K562 (cell line): ENCODE data around the gene VCAN. TPM values are rescaled to one million over a fixed set of nuclear protein-coding genes. Genes with fewer than 3 reads are reported as not detected.

Source experiments
- BHLHE40 ChIP-seq: IDR thresholded peaks from 2 replicates; pipeline ENCODE4 v1.6.1; 2011; ENCODE audit warnings: low read length, improper control_type of control experiment
- CREB1 ChIP-seq, 2 experiments: sonication (generic) in 1 of 2; formaldehyde crosslinking in 1 of 2; IDR thresholded peaks; 2 replicates each; pipeline versions ENCODE4 v1.6.1 to v1.8.0; 2012 to 2022; ENCODE audit warnings: inconsistent platforms in 1 of 2, mild to moderate bottlenecking in 1 of 2, missing genetic modification reagents in 1 of 2, moderate library complexity in 1 of 2
- HMG20A ChIP-seq: fragments of 450-650 bp; formaldehyde crosslinking; conservative IDR thresholded peaks from 2 replicates; pipeline ENCODE4 v1.4.0; 2020; ENCODE audit warnings: mild to moderate bottlenecking, mixed read lengths
- KDM5B ChIP-seq: fragments of 200-600 bp; sonication (generic); IDR thresholded peaks from 2 replicates; pipeline ENCODE4 v1.6.1; 2012; ENCODE audit warnings: low read depth, mild to moderate bottlenecking, moderate library complexity, low read length, control low read depth, inconsistent platforms; ENCODE audit not compliant: insufficient replicate concordance
- SETDB1 ChIP-seq: IDR thresholded peaks from one replicate; pipeline ENCODE4 v1.6.1; 2012; ENCODE audit warnings: low read length, control low read depth, inconsistent platforms
- SIN3A ChIP-seq, 2 experiments: fragments of 150-350 bp in 1 of 2; IDR thresholded peaks; 2 replicates each; pipeline ENCODE4 v1.6.1; 2011 to 2016; ENCODE audit warnings: borderline replicate concordance in 2 of 2, low read depth in 2 of 2, low read length in 2 of 2, mild to moderate bottlenecking in 2 of 2, moderate library complexity in 2 of 2; ENCODE audit not compliant: control insufficient read depth in 1 of 2
- TBL1XR1 ChIP-seq, 2 experiments: IDR thresholded peaks; 2 replicates each; pipeline ENCODE4 v1.6.1; 2012; ENCODE audit warnings: improper control_type of control experiment in 2 of 2, low read length in 2 of 2, mild to moderate bottlenecking in 1 of 2
- TFAP4 ChIP-seq: sonication (generic); formaldehyde crosslinking; IDR thresholded peaks from 2 replicates; pipeline ENCODE4 v1.8.0; 2022; ENCODE audit warnings: missing genetic modification reagents, mild to moderate bottlenecking, moderate library complexity, borderline replicate concordance
- TSHZ1 ChIP-seq: fragments of 250-450 bp; sonication (Bioruptor Pico); IDR thresholded peaks from 2 replicates; pipeline ENCODE4 v1.4.0; 2020; ENCODE audit warnings: mild to moderate bottlenecking, moderate library complexity
- ZBTB1 ChIP-seq: sonication (generic); formaldehyde crosslinking; IDR thresholded peaks from 2 replicates; pipeline ENCODE4 v1.8.1; 2023; ENCODE audit warnings: missing genetic modification reagents, low read depth, mild to moderate bottlenecking, borderline replicate concordance
- ZKSCAN8 ChIP-seq: fragments of 200-800 bp; sonication (Bioruptor generic); IDR thresholded peaks from 2 replicates; pipeline ENCODE4 v1.6.1; 2016; ENCODE audit warnings: missing genetic modification characterization, missing compliant biosample characterization
- ZNF232 ChIP-seq: sonication (generic); formaldehyde crosslinking; IDR thresholded peaks from 2 replicates; pipeline ENCODE4 v1.8.0; 2022; ENCODE audit warnings: mild to moderate bottlenecking, missing genetic modification reagents
- polyA plus RNA-seq, 8 experiments: library from polyadenylated mRNA; depleted of rRNA in 4 of 8; stranded (reverse) in 5 of 8; unstranded in 3 of 8; fragments of >200 nt; fragmentation: Nextera tagmentation in 2 of 8; fragmentation: Illumina TruSeq in 1 of 8; extraction: Ambion mirVana in 2 of 8; extraction: Trizol in 1 of 8; gene quantifications; 2 replicates each; pipeline versions ENCODE4 v1.2.1 to v1.2.3, GENCODE V29; 2011 to 2014; ENCODE audit warnings: inconsistent platforms in 1 of 8, missing spikeins in 1 of 8
- total RNA-seq, 7 experiments: library from RNA; depleted of rRNA in 6 of 7; stranded (reverse); fragments of >200 nt in 6 of 7; fragmentation: Illumina TruSeq in 2 of 7; extraction: Trizol in 2 of 7; gene quantifications; 2 replicates each; pipeline versions ENCODE4 v1.2.1 to v1.2.3, GENCODE V29; 2011 to 2021; ENCODE audit warnings: low replicate concordance in 1 of 7
- TF ChIP-seq, protein P1 (sequence below), 2 experiments: IDR thresholded peaks; 2 replicates each; pipeline ENCODE4 v1.6.1; 2011; ENCODE audit warnings: borderline replicate concordance in 1 of 2, control low read depth in 1 of 2, low read depth in 1 of 2, low read length in 1 of 2, mild to moderate bottlenecking in 1 of 2, mixed read lengths in 1 of 2, moderate library complexity in 1 of 2; ENCODE audit not compliant: insufficient read depth in 1 of 2, insufficient read length in 1 of 2, poor library complexity in 1 of 2, severe bottlenecking in 1 of 2; ENCODE audit errors: extremely low read depth in 1 of 2
- TF ChIP-seq, protein P2 (sequence below): sonication (generic); formaldehyde crosslinking; IDR thresholded peaks from 2 replicates; pipeline ENCODE4 v1.4.0; 2020; ENCODE audit warnings: mild to moderate bottlenecking, missing genetic modification reagents
- TF ChIP-seq, protein P3 (sequence below), 2 experiments: fragments of 450-650 bp; conservative IDR thresholded peaks; 2 replicates each; pipeline ENCODE4 v1.6.1; 2017; ENCODE audit warnings: mild to moderate bottlenecking in 2 of 2, moderate library complexity in 2 of 2

VCAN gene
- total and polyA plus RNA-seq, 9 of the 15 experiments (the other 6 are each of a cell fraction or from before 2014, with no cell fraction given), result 0.01 to 0.33 (median 0.05) TPM

GRCh38 chr5:83473346-83474160, 2.0 kb downstream of the VCAN start (continued):
- TF ChIP-seq CREB1 (IDR thresholded peaks at IDR 0.05) (no peak), CREB1 (CRISPR knock-in tag; IDR thresholded peaks at IDR 0.05) (peak; percentile 38; the same call in 1 of the 2 replicates), BHLHE40 (peak; percentile 32; the same call in 1 of the 2 replicates), KDM5B (peak; percentile 8), SETDB1 (no peak), ZNF232 (CRISPR knock-in tag) (0 out of 2 replicates have a peak, but pooled peaks have one; percentile 19), TSHZ1 (no peak), ZBTB1 (CRISPR knock-in tag) (peak; percentile 22; the same call in 1 of the 2 replicates), HMG20A (CRISPR knock-in tag) (no peak), TBL1XR1 (IDR thresholded peaks at IDR 0.05; ENCODE audit: low read length in 2 of 2) (no peak), TFAP4 (0 out of 2 replicates have a peak, but pooled peaks have one; percentile 23), ZKSCAN8 (CRISPR knock-in tag) (no peak), SIN3A (IDR thresholded peaks at IDR 0.05; ENCODE audit: borderline replicate concordance in 2 of 2, control insufficient read depth in 1 of 2, low read depth in 2 of 2, low read length in 2 of 2) (no peak)
- TF ChIP-seq, protein P1, sequence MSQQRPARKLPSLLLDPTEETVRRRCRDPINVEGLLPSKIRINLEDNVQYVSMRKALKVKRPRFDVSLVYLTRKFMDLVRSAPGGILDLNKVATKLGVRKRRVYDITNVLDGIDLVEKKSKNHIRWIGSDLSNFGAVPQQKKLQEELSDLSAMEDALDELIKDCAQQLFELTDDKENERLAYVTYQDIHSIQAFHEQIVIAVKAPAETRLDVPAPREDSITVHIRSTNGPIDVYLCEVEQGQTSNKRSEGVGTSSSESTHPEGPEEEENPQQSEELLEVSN (IDR thresholded peaks at IDR 0.05; ENCODE audit: borderline replicate concordance in 1 of 2, extremely low read depth in 1 of 2, insufficient read depth in 1 of 2, insufficient read length in 1 of 2, low read depth in 1 of 2, low read length in 1 of 2, poor library complexity in 1 of 2, severe bottlenecking in 1 of 2), result peak in 1 of 2 experiments; percentile 73
- TF ChIP-seq, protein P2, sequence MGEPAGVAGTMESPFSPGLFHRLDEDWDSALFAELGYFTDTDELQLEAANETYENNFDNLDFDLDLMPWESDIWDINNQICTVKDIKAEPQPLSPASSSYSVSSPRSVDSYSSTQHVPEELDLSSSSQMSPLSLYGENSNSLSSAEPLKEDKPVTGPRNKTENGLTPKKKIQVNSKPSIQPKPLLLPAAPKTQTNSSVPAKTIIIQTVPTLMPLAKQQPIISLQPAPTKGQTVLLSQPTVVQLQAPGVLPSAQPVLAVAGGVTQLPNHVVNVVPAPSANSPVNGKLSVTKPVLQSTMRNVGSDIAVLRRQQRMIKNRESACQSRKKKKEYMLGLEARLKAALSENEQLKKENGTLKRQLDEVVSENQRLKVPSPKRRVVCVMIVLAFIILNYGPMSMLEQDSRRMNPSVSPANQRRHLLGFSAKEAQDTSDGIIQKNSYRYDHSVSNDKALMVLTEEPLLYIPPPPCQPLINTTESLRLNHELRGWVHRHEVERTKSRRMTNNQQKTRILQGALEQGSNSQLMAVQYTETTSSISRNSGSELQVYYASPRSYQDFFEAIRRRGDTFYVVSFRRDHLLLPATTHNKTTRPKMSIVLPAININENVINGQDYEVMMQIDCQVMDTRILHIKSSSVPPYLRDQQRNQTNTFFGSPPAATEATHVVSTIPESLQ, result peak; percentile 21; the same call in 1 of the 2 replicates
- TF ChIP-seq, protein P3, sequence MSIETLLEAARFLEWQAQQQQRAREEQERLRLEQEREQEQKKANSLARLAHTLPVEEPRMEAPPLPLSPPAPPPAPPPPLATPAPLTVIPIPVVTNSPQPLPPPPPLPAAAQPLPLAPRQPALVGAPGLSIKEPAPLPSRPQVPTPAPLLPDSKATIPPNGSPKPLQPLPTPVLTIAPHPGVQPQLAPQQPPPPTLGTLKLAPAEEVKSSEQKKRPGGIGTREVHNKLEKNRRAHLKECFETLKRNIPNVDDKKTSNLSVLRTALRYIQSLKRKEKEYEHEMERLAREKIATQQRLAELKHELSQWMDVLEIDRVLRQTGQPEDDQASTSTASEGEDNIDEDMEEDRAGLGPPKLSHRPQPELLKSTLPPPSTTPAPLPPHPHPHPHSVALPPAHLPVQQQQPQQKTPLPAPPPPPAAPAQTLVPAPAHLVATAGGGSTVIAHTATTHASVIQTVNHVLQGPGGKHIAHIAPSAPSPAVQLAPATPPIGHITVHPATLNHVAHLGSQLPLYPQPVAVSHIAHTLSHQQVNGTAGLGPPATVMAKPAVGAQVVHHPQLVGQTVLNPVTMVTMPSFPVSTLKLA (conservative IDR thresholded peaks at IDR 0.05), result peak; percentile 86 to 87
